PFSK-1 (cell line): ENCODE measurements around the gene ZNF202.

ENCODE experiments used
- FOXP2 ChIP-seq: optimal IDR thresholded peaks from 2 replicates; pipeline ENCODE3; 2011; ENCODE audit warnings: borderline replicate concordance, control low read depth, inconsistent platforms; ENCODE audit not compliant: insufficient read depth; ENCODE audit errors: extremely low read length, extremely low read depth
- POLR2AphosphoS5 ChIP-seq: IDR thresholded peaks from 2 replicates; pipeline ENCODE4 v1.6.1; 2012; ENCODE audit warnings: low read depth, mild to moderate bottlenecking, control low read depth, low read length, moderate library complexity
- REST ChIP-seq, 2 experiments: IDR thresholded peaks; 2 replicates each; pipeline versions ENCODE4 v1.6.1 to v1.8.0; 2011 to 2012; ENCODE audit warnings: low read depth in 2 of 2, low read length in 2 of 2, control low read depth in 1 of 2, inconsistent platforms in 1 of 2, mild to moderate bottlenecking in 1 of 2, moderate library complexity in 1 of 2; ENCODE audit not compliant: insufficient read depth in 1 of 2
- SIN3A ChIP-seq: IDR thresholded peaks from 2 replicates; pipeline ENCODE4 v1.6.1; 2012; ENCODE audit warnings: mild to moderate bottlenecking, low read length, moderate library complexity, borderline replicate concordance; ENCODE audit not compliant: insufficient read depth
- TAF1 ChIP-seq: IDR thresholded peaks from 2 replicates; pipeline ENCODE4 v1.6.1; 2012; ENCODE audit warnings: low read length, control low read depth, borderline replicate concordance; ENCODE audit not compliant: insufficient read depth

ZNF202 gene

GRCh38 chr11:123738374-123738773 lies 3.1 kb downstream of the ZNF202 start:
- TF ChIP-seq SIN3A (no peak), REST (IDR thresholded peaks at IDR 0.05; ENCODE audit: insufficient read depth in 1 of 2, low read depth in 2 of 2, low read length in 2 of 2) (no peak), POLR2AphosphoS5 (no peak), FOXP2 (no peak), TAF1 (no peak)

GRCh38 chr11:123736769-123737168 lies 4.7 kb downstream of the ZNF202 start:
- TF ChIP-seq TAF1 (no peak), FOXP2 (no peak)

- TF ChIP-seq TAF1 (no peak), REST (IDR thresholded peaks at IDR 0.05; ENCODE audit: insufficient read depth in 1 of 2, low read depth in 2 of 2, low read length in 2 of 2) (no peak), POLR2AphosphoS5 (no peak), SIN3A (no peak), FOXP2 (no peak)
These were observed 11.9 kb downstream of the ZNF202 start for GRCh38 chr11:123729602-123730001.

- TF ChIP-seq FOXP2 (no peak), SIN3A (no peak), REST (IDR thresholded peaks at IDR 0.05; ENCODE audit: insufficient read depth in 1 of 2, low read depth in 2 of 2, low read length in 2 of 2) (no peak), TAF1 (no peak), POLR2AphosphoS5 (no peak)
These were observed 15.3 kb downstream of the ZNF202 start for GRCh38 chr11:123725995-123726655.

GRCh38 chr11:123719452-123719851 lies 22.0 kb downstream of the ZNF202 start:
- TF ChIP-seq FOXP2 = no peak
- no peak for TF ChIP-seq TAF1
- no peak for TF ChIP-seq REST (IDR thresholded peaks at IDR 0.05; ENCODE audit: insufficient read depth in 1 of 2, low read depth in 2 of 2, low read length in 2 of 2)
